HG03575 (cell line): Measurements from ENCODE around the gene HES3.
"Not testable (repeated sequence)": the region's sequence is repeated elsewhere in the genome, so short reads cannot be mapped to it uniquely, and the experiment has no call there.

Experiments used
- ATAC-seq: cut with Tn5 transposase; IDR thresholded peaks from one replicate; pipeline ENCODE4 v1.9.1; 2021; ENCODE audit not compliant: unreplicated experiment, insufficient number of reproducible peaks, low FRiP score; ENCODE audit errors: extremely low read depth

Gene HES3

GRCh38 chr1:6218375-6219164, 25.4 kb upstream of the HES3 start:
- no peak for ATAC-seq

- ATAC-seq = not testable (repeated sequence)
These were observed 24.3 kb upstream of the HES3 start for GRCh38 chr1:6219641-6220040.

DNA sequence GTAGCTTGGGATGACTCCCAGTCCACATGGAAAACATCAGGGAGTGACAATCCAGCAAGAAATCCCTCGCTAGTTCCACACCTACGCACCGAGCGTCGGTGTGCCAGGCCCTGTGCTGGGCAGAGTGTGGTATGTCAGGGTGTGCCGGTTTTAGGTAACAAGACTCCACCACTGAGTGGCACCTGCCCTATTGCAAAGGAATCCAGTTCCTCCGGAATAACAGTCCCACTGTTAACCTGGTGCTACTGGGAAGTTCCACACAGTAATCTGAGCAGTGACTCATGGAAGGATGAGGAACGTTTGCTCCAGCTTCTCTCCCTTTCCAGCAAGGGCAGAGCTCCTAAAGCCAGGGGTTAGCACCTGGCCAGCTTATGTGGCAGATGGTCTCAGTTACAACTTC, 23.7 kb upstream of the HES3 start:
- ATAC-seq = no peak

GRCh38 chr1:6221210-6221784, 22.7 kb upstream of the HES3 start:
- no peak for ATAC-seq

- no peak for ATAC-seq
These were observed 21.3 kb upstream of the HES3 start for GRCh38 chr1:6222636-6223035.

- ATAC-seq = no peak
These were observed 20.4 kb upstream of the HES3 start for GRCh38 chr1:6223617-6224016.

DNA sequence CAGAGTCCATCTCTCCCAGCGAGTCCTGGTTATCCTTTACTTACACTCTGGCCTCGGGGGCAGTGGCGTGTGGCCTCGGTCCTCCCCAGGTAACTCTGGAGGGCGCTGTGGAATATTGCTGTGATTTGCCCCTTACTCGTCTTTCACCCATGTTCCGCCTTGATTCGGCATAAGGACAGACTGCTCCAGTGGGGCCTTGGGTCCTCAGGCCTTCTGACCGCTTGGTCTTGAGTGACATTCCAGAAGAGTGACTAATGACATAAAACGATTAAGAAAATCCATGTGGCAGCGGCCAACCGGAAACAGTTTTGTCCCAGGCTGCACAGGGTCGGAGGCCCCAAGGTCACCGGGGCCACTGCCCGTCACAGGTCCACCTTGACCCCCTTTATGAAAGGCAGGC, 19.3 kb upstream of the HES3 start:
- ATAC-seq = no peak

GRCh38 chr1:6225651-6226050, 18.3 kb upstream of the HES3 start:
- ATAC-seq = no peak

DNA sequence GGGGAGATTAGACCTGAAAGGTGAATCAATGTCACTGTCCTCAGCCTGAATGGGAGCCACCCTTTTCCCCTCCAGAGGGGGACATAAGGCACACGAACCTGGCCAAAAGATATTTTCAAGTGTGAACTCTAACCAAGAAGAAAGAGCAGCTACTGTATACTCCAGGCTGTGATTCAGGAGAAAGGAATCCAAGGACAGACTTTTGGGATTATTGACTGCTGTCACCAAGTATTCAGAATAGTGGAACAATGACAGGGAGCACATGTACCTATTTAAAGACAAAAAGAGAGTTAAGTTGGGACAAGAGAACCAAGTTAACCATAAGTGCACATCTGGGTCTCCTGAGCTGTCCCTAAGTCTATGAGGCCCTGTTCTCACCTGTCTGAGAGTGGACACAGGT, 10.6 kb upstream of the HES3 start:
- ATAC-seq = no peak

- no peak for ATAC-seq
These were observed 9.3 kb upstream of the HES3 start for GRCh38 chr1:6234502-6235295.

DNA sequence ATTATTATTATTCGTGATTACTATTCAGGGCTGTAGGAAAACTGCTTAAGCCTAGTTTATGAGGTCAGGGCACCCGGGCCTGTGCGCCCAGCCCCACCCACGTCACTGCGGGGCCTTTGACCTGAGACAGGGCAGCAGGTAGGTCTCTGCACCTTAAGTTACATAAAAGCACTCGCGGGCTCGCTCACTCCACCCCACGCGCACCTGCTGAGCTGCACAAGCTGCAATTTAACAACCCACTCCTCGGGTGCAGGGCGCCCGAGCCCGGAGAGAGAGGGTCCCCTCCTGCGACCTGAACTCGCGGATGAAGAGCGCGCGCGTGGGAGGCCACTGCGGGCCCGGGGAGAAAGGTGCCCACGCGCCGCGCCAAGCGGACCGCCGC, 8.7 kb upstream of the HES3 start:
- ATAC-seq = no peak

DNA sequence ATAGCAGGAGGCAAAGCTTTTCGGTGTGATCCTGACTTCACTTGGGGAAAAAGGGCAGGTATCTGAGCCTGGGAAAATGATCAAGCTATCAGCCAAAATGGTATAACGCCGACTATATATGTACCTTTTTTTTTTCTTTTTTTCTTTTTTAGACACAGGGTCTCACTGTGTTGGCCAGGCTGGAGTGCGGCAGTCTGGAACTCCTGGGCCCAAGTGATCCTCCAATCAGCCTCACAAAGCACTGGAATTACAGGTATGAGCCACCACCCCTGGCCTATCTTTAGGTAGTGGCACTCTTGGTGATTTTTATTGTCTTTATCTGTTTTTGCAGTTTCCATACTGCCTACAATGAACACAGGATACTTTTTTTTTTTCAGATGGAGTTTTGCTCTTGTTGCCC, 6.9 kb upstream of the HES3 start:
- ATAC-seq = no peak

DNA sequence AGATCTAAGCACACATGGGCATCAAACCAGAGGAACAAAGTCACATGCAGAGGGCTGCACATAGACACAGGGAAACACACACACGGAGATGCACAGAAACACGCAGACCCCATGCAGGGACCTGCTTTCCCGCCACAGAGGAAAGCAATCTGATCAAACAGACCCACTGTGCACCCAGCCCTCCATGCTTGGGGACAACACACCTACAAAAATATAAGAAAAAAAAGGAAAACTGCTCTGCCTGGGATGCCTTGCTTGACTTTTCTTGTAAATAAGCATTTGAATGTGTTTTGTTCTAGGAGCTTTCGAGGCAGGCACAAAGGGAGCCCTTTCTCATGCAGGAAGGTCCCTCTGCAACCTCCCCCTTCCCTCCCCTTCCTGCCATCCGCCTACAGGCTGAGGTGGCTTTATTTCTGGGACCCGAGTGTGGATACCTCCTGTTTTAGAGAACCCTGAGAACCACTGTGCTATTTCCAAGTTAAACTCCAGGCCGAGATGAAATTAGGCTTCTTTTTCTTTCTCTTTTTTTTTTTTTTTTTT, 4.7 kb upstream of the HES3 start:
- ATAC-seq = no peak

DNA sequence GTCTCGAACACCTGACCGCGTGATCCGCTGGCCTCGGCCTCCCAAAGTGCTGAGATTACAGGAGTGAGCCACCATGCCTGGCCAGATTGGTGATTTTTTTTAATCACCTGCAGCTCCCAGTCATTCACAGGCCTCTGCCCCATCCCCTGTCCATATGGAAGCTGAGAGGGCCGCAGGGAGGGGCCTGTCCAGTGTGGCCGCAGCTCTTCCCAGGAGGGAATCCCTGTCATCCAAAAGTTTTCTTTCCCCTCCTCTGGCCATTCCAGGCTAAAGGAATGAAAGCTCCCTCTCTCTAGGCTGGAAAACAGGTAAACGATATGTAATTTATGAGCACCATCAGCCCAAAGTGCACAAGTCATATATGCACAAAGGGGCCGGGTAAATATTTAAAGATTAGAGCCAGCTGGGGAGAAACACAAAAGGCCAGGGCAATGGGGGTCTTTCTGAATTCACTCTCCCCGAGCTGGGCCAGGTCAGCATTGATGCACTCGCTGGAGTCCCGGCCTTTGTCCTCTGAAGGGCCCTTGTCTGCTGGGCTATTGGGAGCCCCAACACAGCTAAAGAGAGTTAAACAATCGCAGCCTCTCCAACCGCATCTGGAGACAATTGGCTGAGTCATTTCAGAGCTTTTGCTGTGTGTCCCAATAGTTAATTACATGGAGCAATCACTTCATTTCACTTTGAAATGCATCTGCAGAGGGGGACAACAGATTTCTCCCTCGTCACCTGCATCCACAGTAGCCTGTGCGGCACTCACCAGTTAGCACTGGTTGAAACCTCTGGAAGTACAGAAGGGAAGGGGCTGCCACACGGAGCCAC, 3.8 kb upstream of the HES3 start:
- no peak for ATAC-seq

- no peak for ATAC-seq
These were observed 2.7 kb upstream of the HES3 start for GRCh38 chr1:6241107-6241886.

DNA sequence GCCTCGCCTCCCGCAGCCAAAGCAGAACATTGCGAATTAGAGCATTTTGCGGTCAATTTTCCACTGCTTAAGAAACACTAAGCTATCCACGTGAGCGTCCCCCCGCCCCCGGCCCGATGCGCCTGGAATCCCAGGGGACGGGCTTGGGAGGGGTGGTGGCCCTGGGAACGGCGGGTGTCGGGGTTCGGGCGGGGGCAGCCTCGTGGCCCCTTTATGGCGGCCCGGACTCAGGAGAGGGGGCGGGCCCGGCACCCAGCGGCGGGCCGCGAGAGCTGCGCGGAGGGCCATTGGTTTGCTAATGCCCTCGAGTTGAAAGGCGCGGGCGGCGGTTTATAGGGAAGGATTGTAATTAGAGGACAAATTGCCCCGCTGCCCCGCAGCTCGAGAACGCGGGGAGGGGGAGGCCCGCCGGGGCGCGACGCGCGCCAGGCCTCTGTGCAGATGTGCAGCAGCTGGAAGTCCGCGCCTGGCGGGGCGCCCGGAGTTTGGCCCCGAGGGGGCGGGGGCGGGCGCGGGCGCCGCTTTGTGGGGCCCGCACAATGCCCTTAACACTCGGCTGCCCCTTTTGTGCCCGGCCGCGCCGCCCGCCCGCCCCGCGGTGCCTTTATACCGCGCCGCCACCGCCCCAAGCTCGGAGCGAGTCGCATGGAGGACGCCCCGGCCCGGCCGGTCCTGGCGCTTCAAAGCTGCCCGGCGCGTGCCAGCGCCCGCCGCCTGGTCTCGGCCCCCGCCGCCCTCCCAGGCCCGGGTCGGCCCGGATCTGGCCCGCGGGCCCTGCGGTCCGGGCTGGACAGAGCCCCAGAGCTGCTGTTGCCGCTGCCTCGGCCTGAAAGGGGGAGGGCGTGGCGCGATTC, 1.9 kb upstream of the HES3 start:
- no peak for ATAC-seq

DNA sequence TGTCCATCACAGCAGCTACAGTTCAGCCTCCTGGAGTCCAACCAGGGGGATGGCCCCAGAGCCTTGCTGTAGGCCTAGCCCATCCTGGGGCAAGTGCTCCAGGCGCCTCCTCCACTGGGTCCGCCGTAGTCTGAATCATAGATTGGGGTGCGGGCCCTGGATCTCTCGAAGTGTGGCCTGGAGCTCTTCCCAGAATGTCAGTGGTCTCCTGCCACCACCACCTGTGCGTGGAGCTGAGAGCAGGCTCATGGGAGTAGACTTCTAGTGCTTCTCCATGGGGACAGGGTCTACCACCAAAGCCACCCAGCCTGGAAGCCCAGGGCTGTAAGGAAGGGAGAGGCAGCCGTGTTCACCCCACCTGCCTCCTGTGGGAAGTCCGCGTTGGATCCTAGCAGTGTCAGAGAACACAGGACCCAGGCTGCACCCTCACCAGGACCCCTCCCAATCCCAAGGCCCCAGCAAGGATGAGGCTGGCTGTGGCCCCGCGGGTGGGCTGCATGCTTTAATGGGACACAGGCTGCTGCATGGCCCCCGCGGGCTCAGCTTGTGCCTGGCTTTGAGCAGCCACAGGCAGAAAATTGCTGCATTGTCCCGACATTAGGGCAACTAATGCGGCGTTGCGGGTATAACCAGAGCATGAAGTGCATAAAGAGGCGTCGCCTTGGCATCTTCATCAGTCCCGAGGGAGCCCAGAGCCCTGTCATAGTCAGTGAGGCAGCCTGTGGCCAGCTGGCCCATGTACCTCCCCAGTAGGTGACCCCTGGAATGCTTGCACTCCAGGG, 735 bp upstream of the HES3 start:
- no peak for ATAC-seq
